HEK293T (cell line): ENCODE measurements around the gene ANXA8.

Experiments used
- CTCF ChIA-PET: fragments of 350-600 bp; formaldehyde crosslinking; extraction: SDS; loops from one replicate; lab custom pipeline; 2021; ENCODE audit warnings: antibody characterized with exemption, inconsistent platforms; lab: Yijun Ruan, JAX
- POLR2A ChIA-PET: fragments of 350-600 bp; formaldehyde crosslinking; extraction: SDS; loops from one replicate; lab custom pipeline; 2020; ENCODE audit warnings: antibody characterized with exemption, inconsistent platforms; lab: Yijun Ruan, JAX
- DNase-seq: peaks from one replicate; pipeline ENCODE4 v3.0.0; 2012; ENCODE audit warnings: mixed read lengths; ENCODE audit errors: extremely low spot score
- ARNT ChIP-seq: fragments of 450-650 bp; IDR thresholded peaks from 2 replicates; pipeline ENCODE4 v1.6.1; 2017; ENCODE audit warnings: mild to moderate bottlenecking
- BHLHE40 ChIP-seq: fragments of 450-650 bp; IDR thresholded peaks from 2 replicates; pipeline ENCODE4 v1.6.1; 2016; ENCODE audit warnings: mild to moderate bottlenecking, moderate library complexity, borderline replicate concordance
- CTBP1 ChIP-seq: fragments of 450-650 bp; IDR thresholded peaks from 2 replicates; pipeline ENCODE4 v1.6.1; 2016; ENCODE audit warnings: borderline replicate concordance
- ELF4 ChIP-seq: fragments of 450-650 bp; IDR thresholded peaks from 2 replicates; pipeline ENCODE4 v1.6.1; 2017; ENCODE audit warnings: antibody characterized with exemption
- FOXA1 ChIP-seq: fragments of 450-650 bp; IDR thresholded peaks from 2 replicates; pipeline ENCODE4 v1.6.1; 2016; ENCODE audit warnings: mild to moderate bottlenecking
- FOXK2 ChIP-seq: fragments of 450-650 bp; IDR thresholded peaks from 2 replicates; pipeline ENCODE4 v1.6.1; 2016; ENCODE audit warnings: mild to moderate bottlenecking
- FOXM1 ChIP-seq: fragments of 450-650 bp; IDR thresholded peaks from 2 replicates; pipeline ENCODE4 v1.6.1; 2017; ENCODE audit warnings: mild to moderate bottlenecking, borderline replicate concordance
- HDGF ChIP-seq: fragments of 450-650 bp; IDR thresholded peaks from 2 replicates; pipeline ENCODE4 v1.6.1; 2017; ENCODE audit warnings: antibody characterized with exemption, borderline replicate concordance
- L3MBTL2 ChIP-seq: fragments of 450-650 bp; conservative IDR thresholded peaks from 2 replicates; pipeline ENCODE4 v1.6.1; 2016; ENCODE audit warnings: mild to moderate bottlenecking
- LEF1 ChIP-seq: fragments of 450-650 bp; IDR thresholded peaks from 2 replicates; pipeline ENCODE4 v1.6.1; 2017; ENCODE audit warnings: mild to moderate bottlenecking, borderline replicate concordance
- NFRKB ChIP-seq: fragments of 450-650 bp; IDR thresholded peaks from 2 replicates; pipeline ENCODE4 v1.6.1; 2016; ENCODE audit warnings: mild to moderate bottlenecking, moderate library complexity
- SP1 ChIP-seq: fragments of 450-650 bp; IDR thresholded peaks from 2 replicates; pipeline ENCODE4 v1.6.1; 2017
- SUZ12 ChIP-seq: fragments of 450-650 bp; IDR thresholded peaks from 2 replicates; pipeline ENCODE4 v1.6.1; 2016; ENCODE audit warnings: mild to moderate bottlenecking
- TARDBP ChIP-seq: fragments of 450-650 bp; IDR thresholded peaks from 2 replicates; pipeline ENCODE4 v1.6.1; 2016
- ZNF384 ChIP-seq: fragments of 450-650 bp; IDR thresholded peaks from 2 replicates; pipeline ENCODE4 v1.6.1; 2016
- TF ChIP-seq, protein P1 (sequence below): fragments of 450-650 bp; IDR thresholded peaks from 2 replicates; pipeline ENCODE4 v1.6.1; 2016

Gene ANXA8

GRCh38 chr10:47452495-47453140 lies 31.3 kb downstream of the ANXA8 start:
- DNase-seq, result no peak
- no peak for TF ChIP-seq CTBP1
- no peak for TF ChIP-seq HDGF
- TF ChIP-seq, protein P1, sequence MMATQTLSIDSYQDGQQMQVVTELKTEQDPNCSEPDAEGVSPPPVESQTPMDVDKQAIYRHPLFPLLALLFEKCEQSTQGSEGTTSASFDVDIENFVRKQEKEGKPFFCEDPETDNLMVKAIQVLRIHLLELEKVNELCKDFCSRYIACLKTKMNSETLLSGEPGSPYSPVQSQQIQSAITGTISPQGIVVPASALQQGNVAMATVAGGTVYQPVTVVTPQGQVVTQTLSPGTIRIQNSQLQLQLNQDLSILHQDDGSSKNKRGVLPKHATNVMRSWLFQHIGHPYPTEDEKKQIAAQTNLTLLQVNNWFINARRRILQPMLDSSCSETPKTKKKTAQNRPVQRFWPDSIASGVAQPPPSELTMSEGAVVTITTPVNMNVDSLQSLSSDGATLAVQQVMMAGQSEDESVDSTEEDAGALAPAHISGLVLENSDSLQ, result no peak
- TF ChIP-seq FOXA1, result no peak
- TF ChIP-seq BHLHE40, result no peak
- POLR2A ChIA-PET, result no interaction called here
- CTCF ChIA-PET, result no interaction called here

DNA sequence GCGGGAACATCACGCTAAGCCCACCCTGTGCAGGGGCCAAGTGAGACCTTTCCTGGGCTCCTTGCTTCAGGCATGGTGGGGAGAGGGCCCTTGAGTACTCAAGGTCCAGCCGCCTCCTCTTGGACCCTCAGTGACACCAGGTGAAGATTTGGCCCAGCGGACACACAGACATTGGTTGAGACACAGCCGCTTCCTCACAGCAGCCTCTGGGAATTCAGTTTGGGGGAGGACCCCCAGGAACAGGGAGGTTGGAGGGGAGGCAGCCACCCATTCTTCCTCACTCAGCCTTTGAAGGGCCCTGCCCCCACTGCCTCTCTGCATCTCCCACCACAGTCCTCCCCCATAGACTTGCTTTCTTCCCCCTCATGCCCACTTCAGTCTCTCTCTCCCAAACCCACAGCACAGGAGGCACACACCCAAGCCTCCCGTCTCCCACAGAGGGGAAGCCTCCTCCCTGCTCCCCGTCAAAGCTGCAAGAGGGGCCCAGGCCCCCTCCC lies 31.9 kb downstream of the ANXA8 start:
- ChIA-PET CTCF (no interaction called here), POLR2A (no interaction called here)
- TF ChIP-seq FOXM1 (no peak), HDGF (no peak), LEF1 (no peak), SP1 (no peak), L3MBTL2 (no peak), FOXK2 (no peak), TARDBP (no peak), ARNT (no peak), ZNF384 (no peak), FOXA1 (no peak), SUZ12 (no peak), CTBP1 (no peak), BHLHE40 (no peak), NFRKB (no peak), ELF4 (no peak)
- TF ChIP-seq, protein P1, result no peak
- no peak for DNase-seq

DNA sequence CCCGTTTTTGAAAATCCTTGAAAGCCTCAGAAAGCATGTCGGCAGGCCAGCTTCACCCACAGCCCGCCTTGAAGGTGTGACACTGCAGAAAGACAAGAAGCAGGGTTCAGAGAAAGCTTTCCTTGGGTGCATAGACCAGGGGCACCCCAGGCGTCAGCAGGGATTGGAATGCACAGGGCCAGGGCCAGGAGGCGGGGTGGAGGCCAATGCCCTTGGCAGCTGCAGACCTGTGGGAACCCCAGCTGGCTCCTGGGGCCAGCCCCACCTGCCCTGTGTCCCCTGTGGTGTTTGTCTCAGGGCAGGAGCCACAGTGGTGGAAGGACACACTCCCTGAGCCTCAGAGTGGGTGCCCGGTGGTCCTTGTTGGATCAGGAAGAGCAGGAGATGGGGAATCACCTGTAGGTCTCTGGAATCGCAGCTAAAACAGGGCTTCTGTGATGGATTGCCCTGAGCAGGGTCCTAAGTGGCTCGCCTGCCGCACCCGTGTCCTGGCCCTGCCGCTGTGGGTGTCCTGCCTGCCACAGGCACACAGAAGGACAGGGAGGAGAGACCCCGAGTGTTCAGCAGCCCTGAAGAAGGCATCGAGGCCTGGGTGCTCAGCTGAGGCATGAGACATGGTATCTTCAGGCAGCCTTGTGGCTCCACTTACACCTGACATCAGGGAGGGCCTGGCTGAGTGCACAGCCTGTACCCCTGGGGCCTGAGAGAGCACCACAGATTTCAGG lies 32.5 kb downstream of the ANXA8 start:
- DNase-seq, result no peak
- POLR2A ChIA-PET, result no interaction called here
- CTCF ChIA-PET, result no interaction called here
- TF ChIP-seq CTBP1 (no peak), SP1 (no peak)

DNA sequence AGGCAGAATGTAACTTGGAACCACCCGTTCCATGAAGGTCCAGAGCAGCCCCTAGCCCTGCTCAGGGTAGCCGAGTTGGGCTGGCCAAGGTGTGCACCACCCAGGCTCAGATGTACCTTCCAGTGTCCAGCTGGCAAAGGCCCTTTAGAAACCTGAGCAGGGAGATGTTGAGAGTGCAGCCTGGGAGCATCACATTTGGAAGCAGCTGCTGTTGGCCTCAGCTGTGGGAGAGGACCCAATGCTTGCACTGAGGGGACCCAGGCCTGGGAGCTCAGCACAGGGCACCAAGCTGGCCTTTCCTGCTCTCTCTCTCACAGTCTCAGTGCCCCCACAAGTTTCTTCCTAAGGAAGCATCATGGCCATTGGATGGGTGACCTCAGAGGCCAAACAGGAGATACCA lies 33.5 kb downstream of the ANXA8 start:
- ChIA-PET POLR2A (no interaction called here), CTCF (interaction anchor here (0.7 kb wide), 1 partner anchor 110 kb away, joined by 3 read pairs; no protein-coding TSS in a partner anchor)
- DNase-seq, result no peak
- TF ChIP-seq SP1, result no peak
- TF ChIP-seq CTBP1, result no peak
- no peak for TF ChIP-seq NFRKB
- no peak for TF ChIP-seq BHLHE40
- no peak for TF ChIP-seq LEF1
- no peak for TF ChIP-seq FOXK2
- TF ChIP-seq ZNF384, result no peak
- no peak for TF ChIP-seq FOXM1
- TF ChIP-seq TARDBP, result no peak
- TF ChIP-seq, protein P1, result no peak
- TF ChIP-seq HDGF, result no peak
- no peak for TF ChIP-seq ELF4
- TF ChIP-seq L3MBTL2, result no peak
- no peak for TF ChIP-seq FOXA1

DNA sequence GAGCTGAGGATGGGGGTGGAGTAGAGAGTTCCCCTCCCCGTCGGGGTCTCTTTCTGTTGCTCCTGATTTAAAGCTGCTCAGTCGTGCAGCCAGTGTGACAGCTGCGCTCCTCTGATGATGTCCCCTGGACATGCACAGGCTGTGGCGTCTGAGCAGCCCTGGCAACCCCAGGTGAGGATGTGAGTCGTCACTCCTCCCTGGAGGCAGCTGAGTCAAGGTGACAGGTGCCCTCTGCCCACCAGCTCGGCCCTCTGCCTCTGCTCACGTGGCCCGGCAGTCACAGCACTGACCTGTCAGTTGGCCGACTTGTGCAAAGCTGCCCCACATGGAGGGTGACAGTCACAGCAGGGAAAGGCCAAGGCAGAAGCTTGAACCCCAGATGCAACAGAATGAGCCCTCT lies 33.9 kb downstream of the ANXA8 start:
- POLR2A ChIA-PET, result interaction anchor here (0.8 kb wide), 1 partner anchor 66 kb away, joined by 4 read pairs; the partner anchor contains the start of gene ZNF488
- CTCF ChIA-PET, result interaction anchor here (0.7 kb wide), 1 partner anchor 110 kb away, joined by 3 read pairs; no protein-coding TSS in a partner anchor
- DNase-seq, result no peak
- TF ChIP-seq ARNT (no peak), FOXM1 (no peak), FOXK2 (no peak), ZNF384 (no peak), CTBP1 (no peak), FOXA1 (no peak), TARDBP (no peak), ELF4 (no peak), L3MBTL2 (no peak), LEF1 (no peak), SP1 (no peak), NFRKB (no peak), HDGF (no peak), BHLHE40 (no peak)
